Neural cell (in vitro differentiated cells): ENCODE measurements around the gene ROBO1.

Experiments used
- CTCF ChIP-seq: fragments of 450-650 bp; IDR thresholded peaks from 2 replicates; pipeline ENCODE4 v1.5.1; 2014; ENCODE audit warnings: antibody characterized with exemption, mild to moderate bottlenecking, moderate library complexity; ENCODE audit not compliant: poor library complexity, severe bottlenecking
- EP300 ChIP-seq: fragments of 450-650 bp; conservative IDR thresholded peaks from 2 replicates; pipeline ENCODE4 v1.6.1; 2014; ENCODE audit warnings: antibody characterized with exemption, mild to moderate bottlenecking, moderate library complexity; ENCODE audit not compliant: poor library complexity, severe bottlenecking
- EZH2 ChIP-seq: fragments of 200-600, 300-800 bp; shearing (Covaris generic), sonication (generic); IDR thresholded peaks from 2 replicates; pipeline ENCODE4 v1.6.1; 2014; ENCODE audit warnings: antibody characterized with exemption, low read length, borderline replicate concordance, mild to moderate bottlenecking; ENCODE audit not compliant: insufficient read depth, poor library complexity, severe bottlenecking
- POLR2AphosphoS5 ChIP-seq: IDR thresholded peaks from 2 replicates; pipeline ENCODE4 v1.6.1; 2012

- no peak for TF ChIP-seq EZH2
- TF ChIP-seq CTCF: no peak
- no peak for TF ChIP-seq POLR2AphosphoS5
- no peak for TF ChIP-seq EP300
Measured at GRCh38 chr3:78838362-78838761, 929.4 kb downstream of the ROBO1 start.
